Tibial nerve (tissue), 4 donors: Measurements from ENCODE around the gene POU3F2. TPM values are rescaled to one million over a fixed set of nuclear protein-coding genes. Genes with fewer than 3 reads are reported as not detected.
A peak's percentile ranks its signal among the peaks of the same experiment; 100 is the strongest.

ENCODE experiments used
- DNase-seq, 2 donors: peaks; one replicate each; pipeline ENCODE4 v3.0.0-alpha.2; 2019; ENCODE audit warnings: low spot score in 2 of 2
- H3K27ac ChIP-seq, 4 donors: fragments of 200-600 bp; sonication (generic) in 3 of 4; one replicate each; pipeline ENCODE4 v1.5.1; 2017 to 2019; ENCODE audit warnings: mild to moderate bottlenecking in 1 of 4
- H3K27me3 ChIP-seq, 2 donors: fragments of 200-600 bp; sonication (generic) in 1 of 2; one replicate each; pipeline versions ENCODE4 v1.5.1 to v1.6.0; 2017 to 2019
- H3K36me3 ChIP-seq, 3 donors: fragments of 200-600 bp; sonication (generic); one replicate each; pipeline ENCODE4 v1.5.1; 2018 to 2019
- H3K4me1 ChIP-seq, 4 donors: fragments of 200-600 bp; sonication (generic) in 3 of 4; one replicate each; pipeline ENCODE4 v1.5.1; 2017 to 2019
- H3K4me3 ChIP-seq, 4 donors: fragments of 200-600 bp; sonication (generic) in 3 of 4; one replicate each; pipeline ENCODE4 v1.5.1; 2017 to 2019; ENCODE audit warnings: mild to moderate bottlenecking in 1 of 4, moderate library complexity in 1 of 4
- H3K9me3 ChIP-seq, 4 donors: fragments of 200-600 bp; sonication (generic) in 3 of 4; one replicate each; pipeline ENCODE4 v1.5.1; 2017 to 2019
- EP300 ChIP-seq, 2 donors: sonication (generic); formaldehyde crosslinking; IDR thresholded peaks; one replicate each; pipeline ENCODE4 v1.6.1; 2017; ENCODE audit warnings: antibody characterized with exemption in 2 of 2, mild to moderate bottlenecking in 1 of 2
- POLR2A ChIP-seq, 2 donors: fragments of 450-650 bp; IDR thresholded peaks; one replicate each; pipeline ENCODE4 v1.6.1; 2017; ENCODE audit warnings: antibody characterized with exemption in 2 of 2, mild to moderate bottlenecking in 2 of 2, moderate library complexity in 2 of 2
- WGBS, 2 donors: methylation state at CpG; one replicate each; pipeline ENCODE4 v1.1.5; 2018; 5-methylcytosine and 5-hydroxymethylcytosine counted together
- total RNA-seq, 4 donors: library from RNA; depleted of rRNA; stranded (reverse); fragments of >200 nt; gene quantifications; one replicate each; pipeline ENCODE4 v1.1.0, GENCODE V29; 2016
- TF ChIP-seq, protein P1 (sequence below), 5 experiments: fragments of 200-600 bp in 3 of 5; fragments of 450-650 bp in 2 of 5; sonication (generic) in 3 of 5; IDR thresholded peaks; one replicate each; pipeline ENCODE4 v1.5.1; 2016 to 2019; ENCODE audit warnings: antibody characterized with exemption in 5 of 5, mild to moderate bottlenecking in 3 of 5, moderate library complexity in 2 of 5

Gene POU3F2
- total RNA-seq, 4 donors from 2014 or later, result 1.8 to 4.4 (median 3.6) TPM

GRCh38 chr6:98841621-98842341 lies 7.4 kb downstream of the POU3F2 start:
- TF ChIP-seq EP300 (IDR thresholded peaks at IDR 0.05), result no peak
- TF ChIP-seq POLR2A (IDR thresholded peaks at IDR 0.05), result no peak
- TF ChIP-seq, protein P1, sequence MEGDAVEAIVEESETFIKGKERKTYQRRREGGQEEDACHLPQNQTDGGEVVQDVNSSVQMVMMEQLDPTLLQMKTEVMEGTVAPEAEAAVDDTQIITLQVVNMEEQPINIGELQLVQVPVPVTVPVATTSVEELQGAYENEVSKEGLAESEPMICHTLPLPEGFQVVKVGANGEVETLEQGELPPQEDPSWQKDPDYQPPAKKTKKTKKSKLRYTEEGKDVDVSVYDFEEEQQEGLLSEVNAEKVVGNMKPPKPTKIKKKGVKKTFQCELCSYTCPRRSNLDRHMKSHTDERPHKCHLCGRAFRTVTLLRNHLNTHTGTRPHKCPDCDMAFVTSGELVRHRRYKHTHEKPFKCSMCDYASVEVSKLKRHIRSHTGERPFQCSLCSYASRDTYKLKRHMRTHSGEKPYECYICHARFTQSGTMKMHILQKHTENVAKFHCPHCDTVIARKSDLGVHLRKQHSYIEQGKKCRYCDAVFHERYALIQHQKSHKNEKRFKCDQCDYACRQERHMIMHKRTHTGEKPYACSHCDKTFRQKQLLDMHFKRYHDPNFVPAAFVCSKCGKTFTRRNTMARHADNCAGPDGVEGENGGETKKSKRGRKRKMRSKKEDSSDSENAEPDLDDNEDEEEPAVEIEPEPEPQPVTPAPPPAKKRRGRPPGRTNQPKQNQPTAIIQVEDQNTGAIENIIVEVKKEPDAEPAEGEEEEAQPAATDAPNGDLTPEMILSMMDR (IDR thresholded peaks at IDR 0.05), result no peak
- peaks cover 2 to 94% of the 10 kb centered on the region in 2 donors for H3K27me3 ChIP-seq
- 39 to 45% methylated on average over 9 of the region's 9 CpGs for WGBS, 2 donors

DNA sequence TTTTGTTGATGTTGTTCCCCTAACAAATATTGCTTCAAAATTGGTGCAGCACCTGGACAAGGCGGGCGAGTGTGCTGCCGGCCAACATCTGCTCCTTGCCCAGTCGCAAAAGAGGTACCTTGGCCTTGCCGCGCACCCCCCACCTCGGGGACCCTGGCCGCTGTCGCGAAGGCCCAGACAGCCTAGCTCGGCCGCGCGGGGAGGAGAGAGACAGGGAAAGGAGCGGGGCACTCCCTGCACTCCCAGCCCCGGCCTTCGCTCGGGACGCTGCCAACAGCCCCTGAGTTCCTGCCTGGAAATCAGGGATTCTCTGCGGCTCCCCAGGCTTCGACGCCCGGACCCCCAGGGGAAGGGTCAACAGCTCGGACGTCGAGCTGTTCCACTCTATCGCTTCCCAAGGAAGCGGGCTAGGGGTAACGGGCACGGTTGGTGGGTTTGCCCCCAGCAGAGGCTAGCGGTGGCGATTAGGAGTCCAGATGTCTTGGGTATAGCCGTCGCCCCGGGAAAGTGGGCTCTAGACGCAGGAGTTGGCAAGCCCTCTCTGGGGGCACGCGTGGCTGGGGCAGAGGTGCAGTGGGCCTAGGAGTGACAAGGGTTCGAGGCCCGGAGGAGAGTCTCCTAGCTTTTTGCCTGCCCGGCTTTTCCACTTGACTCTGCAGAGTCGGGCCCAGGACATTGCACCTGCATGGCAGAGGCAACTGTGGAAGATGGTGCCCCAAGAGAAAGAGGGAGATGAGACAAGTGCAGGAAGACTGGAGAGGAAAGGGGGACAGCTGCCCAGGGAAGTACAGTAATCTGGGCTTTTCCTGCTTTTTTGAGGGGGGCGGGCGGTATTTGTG lies 8.2 kb downstream of the POU3F2 start:
- H3K4me1 ChIP-seq, result peaks cover 0 to 45% (median 12%) of the 10 kb centered on the region in 4 donors
- no peaks in the 10 kb centered on the region for H3K36me3 ChIP-seq
- H3K9me3 ChIP-seq, result no peaks in the 10 kb centered on the region
- WGBS, 2 donors, result 38 to 69% methylated on average over 37 to 43 of the region's 44 CpGs
- H3K27ac ChIP-seq, result peak overlapping the region in 2 of 4 donors; percentile 81 to 87
- DNase-seq, result no peak
- peaks cover 2 to 94% of the 10 kb centered on the region in 2 donors for H3K27me3 ChIP-seq
- H3K4me3 ChIP-seq, result peak overlapping the region in 1 of 4 donors; percentile 12
- TF ChIP-seq, protein P1 (IDR thresholded peaks at IDR 0.05), result no peak
- TF ChIP-seq POLR2A (IDR thresholded peaks at IDR 0.05) (no peak), EP300 (IDR thresholded peaks at IDR 0.05) (no peak)

More at GRCh38 chr6:98841621-98842341, 7.4 kb downstream of the POU3F2 start:
- Histone ChIP-seq H3K27ac (peak overlapping the region in 2 of 4 donors; percentile 81 to 87), H3K9me3 (no peaks in the 10 kb centered on the region), H3K4me1 (peaks cover 0 to 41% (median 12%) of the 10 kb centered on the region in 4 donors), H3K4me3 (no peak overlapping the region), H3K36me3 (no peaks in the 10 kb centered on the region)
- no peak for DNase-seq

DNA sequence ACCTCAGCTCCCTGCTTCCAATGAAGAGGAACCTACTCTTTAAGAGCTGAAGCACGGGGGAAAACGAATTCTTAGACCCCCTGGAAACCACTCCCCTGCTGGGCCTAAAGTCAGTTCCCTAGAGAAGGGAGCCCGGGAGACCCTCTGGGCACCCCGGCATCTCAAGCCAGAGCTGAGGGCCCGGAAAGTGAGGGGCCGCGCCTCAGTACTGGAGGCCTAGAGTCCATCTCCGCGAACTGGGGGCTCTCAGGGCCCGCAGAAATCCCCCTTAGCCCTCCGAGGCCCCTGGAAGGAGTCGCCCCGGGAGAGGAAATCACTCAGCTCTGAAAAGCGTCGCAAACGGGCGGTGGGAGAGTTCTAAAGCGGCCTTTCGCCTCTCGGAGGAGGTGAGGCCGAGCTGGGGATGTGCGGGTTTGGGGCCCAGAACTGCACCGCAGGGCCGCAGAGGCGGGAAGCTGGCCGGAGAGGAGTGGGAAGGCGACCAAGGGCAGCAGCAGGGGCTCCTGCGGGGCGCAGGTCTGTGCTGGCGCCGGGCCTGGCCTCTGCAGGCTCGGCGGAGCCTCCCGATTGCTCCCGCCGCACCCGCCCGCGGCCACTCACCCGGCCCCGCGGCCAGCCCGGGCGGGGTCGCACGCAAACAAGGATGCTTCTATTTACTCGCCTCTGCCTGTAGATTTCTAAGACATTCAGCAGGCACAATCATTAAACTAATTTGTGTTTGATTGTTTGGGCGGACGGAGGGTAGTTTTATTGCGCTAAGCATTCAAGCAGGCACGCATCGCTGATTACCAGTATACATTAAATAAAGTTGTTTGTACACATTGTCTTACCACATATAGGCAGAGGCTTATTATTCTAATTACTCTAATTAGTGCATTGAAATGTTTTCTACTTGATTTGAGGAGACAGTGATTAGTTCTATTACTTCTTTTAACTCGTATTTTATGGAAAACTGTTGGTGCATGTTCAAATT lies 9.2 kb downstream of the POU3F2 start:
- Histone ChIP-seq H3K36me3 (no peaks in the 10 kb centered on the region), H3K27ac (peak overlapping the region in 3 of 4 donors; percentile 17 to 87 (median 81)), H3K9me3 (no peaks in the 10 kb centered on the region), H3K4me1 (peaks cover 0 to 55% (median 20%) of the 10 kb centered on the region in 4 donors), H3K4me3 (peak overlapping the region in 2 of 4 donors; percentile 12), H3K27me3 (peaks cover 2 to 94% of the 10 kb centered on the region in 2 donors)
- TF ChIP-seq, protein P1 (IDR thresholded peaks at IDR 0.05), result no peak
- TF ChIP-seq EP300 (IDR thresholded peaks at IDR 0.05), result no peak
- TF ChIP-seq POLR2A (IDR thresholded peaks at IDR 0.05), result no peak
- WGBS, 2 donors, result 21 to 38% methylated on average over 40 to 46 of the region's 53 CpGs
- DNase-seq, result no peak

- WGBS, 2 donors, result 8 to 12% methylated on average over 40 to 51 of the region's 51 CpGs
- Histone ChIP-seq H3K9me3 (no peaks in the 10 kb centered on the region), H3K4me3 (peak overlapping the region; percentile 31 to 53 (median 43)), H3K27me3 (peaks cover 2 to 93% of the 10 kb centered on the region in 2 donors), H3K27ac (peak overlapping the region; percentile 37 to 87 (median 75)), H3K4me1 (peaks cover 0 to 58% (median 17%) of the 10 kb centered on the region in 4 donors), H3K36me3 (no peaks in the 10 kb centered on the region)
- no peak for TF ChIP-seq EP300 (IDR thresholded peaks at IDR 0.05)
- no peak for DNase-seq
Measured at GRCh38 chr6:98844244-98845210, 10.2 kb downstream of the POU3F2 start.
